Bronchial epithelial cell (primary cell): Measurements from ENCODE around the gene ZNF598. TPM values are rescaled to one million over a fixed set of nuclear protein-coding genes. Genes with fewer than 3 reads are reported as not detected.
"Not testable (repeated sequence)": the region's sequence is repeated elsewhere in the genome, so short reads cannot be mapped to it uniquely, and the experiment has no call there.

Experiments
- DNase-seq: peaks from one replicate; pipeline ENCODE4 v3.0.0-alpha.2; 2010; ENCODE audit warnings: low read depth
- FAIRE-seq: peaks from 2 replicates; lab custom pipeline; 2011; peaks lifted over from hg19 to GRCh38; lab: Jason Lieb, UNC
- H3K27me3 ChIP-seq: 2 replicates; pipeline ENCODE4 v1.5.1; 2011; ENCODE audit warnings: low read length; ENCODE audit not compliant: control insufficient read depth, insufficient read depth
- H3K36me3 ChIP-seq: 2 replicates; pipeline ENCODE4 v1.5.1; 2011; ENCODE audit warnings: low read length; ENCODE audit not compliant: control insufficient read depth, insufficient read depth
- H3K4me3 ChIP-seq: 2 replicates; pipeline ENCODE4 v1.5.1; 2011; ENCODE audit warnings: mild to moderate bottlenecking, low read depth, low read length, control low read depth
- total RNA-seq: library from RNA; depleted of rRNA; stranded (reverse); fragments of >200 nt; gene quantifications from 2 replicates; pipeline ENCODE4 v1.2.1, GENCODE V29; 2014
- TF ChIP-seq, protein P1 (sequence below): IDR thresholded peaks from 2 replicates; pipeline ENCODE4 v1.5.1; 2011; ENCODE audit warnings: mild to moderate bottlenecking, moderate library complexity, low read length, control low read depth, inconsistent platforms; ENCODE audit not compliant: insufficient read depth, severe bottlenecking

ZNF598 gene
- total RNA-seq, 1 donor from 2014 or later: 26.3 TPM

- H3K36me3 ChIP-seq: peaks cover 7% of the 10 kb centered on the region
- no peak overlapping the region for H3K4me3 ChIP-seq
- TF ChIP-seq, protein P1, sequence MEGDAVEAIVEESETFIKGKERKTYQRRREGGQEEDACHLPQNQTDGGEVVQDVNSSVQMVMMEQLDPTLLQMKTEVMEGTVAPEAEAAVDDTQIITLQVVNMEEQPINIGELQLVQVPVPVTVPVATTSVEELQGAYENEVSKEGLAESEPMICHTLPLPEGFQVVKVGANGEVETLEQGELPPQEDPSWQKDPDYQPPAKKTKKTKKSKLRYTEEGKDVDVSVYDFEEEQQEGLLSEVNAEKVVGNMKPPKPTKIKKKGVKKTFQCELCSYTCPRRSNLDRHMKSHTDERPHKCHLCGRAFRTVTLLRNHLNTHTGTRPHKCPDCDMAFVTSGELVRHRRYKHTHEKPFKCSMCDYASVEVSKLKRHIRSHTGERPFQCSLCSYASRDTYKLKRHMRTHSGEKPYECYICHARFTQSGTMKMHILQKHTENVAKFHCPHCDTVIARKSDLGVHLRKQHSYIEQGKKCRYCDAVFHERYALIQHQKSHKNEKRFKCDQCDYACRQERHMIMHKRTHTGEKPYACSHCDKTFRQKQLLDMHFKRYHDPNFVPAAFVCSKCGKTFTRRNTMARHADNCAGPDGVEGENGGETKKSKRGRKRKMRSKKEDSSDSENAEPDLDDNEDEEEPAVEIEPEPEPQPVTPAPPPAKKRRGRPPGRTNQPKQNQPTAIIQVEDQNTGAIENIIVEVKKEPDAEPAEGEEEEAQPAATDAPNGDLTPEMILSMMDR: no peak
- no peak for FAIRE-seq
- no peaks in the 10 kb centered on the region for H3K27me3 ChIP-seq
- DNase-seq: no peak
Observed at GRCh38 chr16:1968146-1968953, 41.3 kb downstream of the ZNF598 start.

- Histone ChIP-seq H3K4me3 (peak within 1 kb of the TSS; percentile 91), H3K36me3 (peaks cover 15% of the 10 kb centered on the region), H3K27me3 (no peaks in the 10 kb centered on the region)
- TF ChIP-seq, protein P1: no peak
- DNase-seq (no peak), FAIRE-seq (no peak)
Observed at GRCh38 chr16:1966460-1966859, 43.2 kb downstream of the ZNF598 start, which contains the start of gene RNF151. RNF151 (plus strand) TSS chr16:1966856; CDS start chr16:1966882, 26 bp downstream.

DNA sequence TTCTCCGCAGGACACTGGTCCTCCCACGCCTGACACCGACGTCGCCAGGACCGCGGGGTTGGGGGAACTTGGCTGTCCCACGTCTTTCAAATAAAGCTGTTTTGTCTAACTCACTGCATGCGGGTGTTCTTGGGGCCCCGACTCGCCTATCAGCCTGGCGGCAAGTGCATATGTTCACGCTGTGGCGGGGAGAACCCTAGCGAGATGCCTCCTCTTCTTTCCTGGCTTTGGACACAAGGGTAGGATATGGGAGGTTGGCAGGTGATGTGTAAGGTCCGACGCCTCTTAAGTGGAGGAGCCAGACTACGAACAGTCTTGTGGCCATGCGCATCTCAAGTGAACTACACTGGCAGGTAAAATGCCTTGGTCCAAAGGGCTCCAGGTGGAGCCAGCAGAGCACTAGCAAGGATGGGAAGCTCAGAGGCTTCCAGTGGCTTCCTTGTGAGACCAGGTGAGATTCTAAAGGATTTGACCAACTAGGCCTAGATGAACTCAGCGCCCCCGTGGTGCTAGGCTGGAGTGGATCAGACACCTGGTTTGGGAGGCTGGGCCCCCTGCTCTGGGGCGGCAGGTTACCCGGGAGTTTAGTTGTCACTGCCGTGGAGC lies 44.1 kb downstream of the ZNF598 start:
- FAIRE-seq (no peak), DNase-seq (no peak)
- TF ChIP-seq, protein P1: no peak
- H3K4me3 ChIP-seq: peak overlapping the region; percentile 91
- H3K36me3 ChIP-seq: peaks cover 15% of the 10 kb centered on the region
- no peaks in the 10 kb centered on the region for H3K27me3 ChIP-seq

GRCh38 chr16:1964506-1965395 lies 44.9 kb downstream of the ZNF598 start, which contains the start of gene RPS2:
RPS2 (minus strand) TSS chr16:1964826; CDS start chr16:1964625, 201 bp downstream.
- DNase-seq: peak; percentile 91
- peak within 1 kb of the TSS; percentile 91 for H3K4me3 ChIP-seq
- H3K27me3 ChIP-seq: no peaks in the 10 kb centered on the region
- FAIRE-seq: no peak
- H3K36me3 ChIP-seq: peaks cover 15% of the 10 kb centered on the region
- TF ChIP-seq, protein P1: no peak

GRCh38 chr16:1963806-1964505 lies 45.7 kb downstream of the ZNF598 start:
- H3K27me3 ChIP-seq: no peaks in the 10 kb centered on the region
- DNase-seq (no peak), FAIRE-seq (peak; percentile 60)
- peaks cover 15% of the 10 kb centered on the region for H3K36me3 ChIP-seq
- TF ChIP-seq, protein P1: peak; percentile 3
- peak overlapping the region; percentile 91 for H3K4me3 ChIP-seq

DNA sequence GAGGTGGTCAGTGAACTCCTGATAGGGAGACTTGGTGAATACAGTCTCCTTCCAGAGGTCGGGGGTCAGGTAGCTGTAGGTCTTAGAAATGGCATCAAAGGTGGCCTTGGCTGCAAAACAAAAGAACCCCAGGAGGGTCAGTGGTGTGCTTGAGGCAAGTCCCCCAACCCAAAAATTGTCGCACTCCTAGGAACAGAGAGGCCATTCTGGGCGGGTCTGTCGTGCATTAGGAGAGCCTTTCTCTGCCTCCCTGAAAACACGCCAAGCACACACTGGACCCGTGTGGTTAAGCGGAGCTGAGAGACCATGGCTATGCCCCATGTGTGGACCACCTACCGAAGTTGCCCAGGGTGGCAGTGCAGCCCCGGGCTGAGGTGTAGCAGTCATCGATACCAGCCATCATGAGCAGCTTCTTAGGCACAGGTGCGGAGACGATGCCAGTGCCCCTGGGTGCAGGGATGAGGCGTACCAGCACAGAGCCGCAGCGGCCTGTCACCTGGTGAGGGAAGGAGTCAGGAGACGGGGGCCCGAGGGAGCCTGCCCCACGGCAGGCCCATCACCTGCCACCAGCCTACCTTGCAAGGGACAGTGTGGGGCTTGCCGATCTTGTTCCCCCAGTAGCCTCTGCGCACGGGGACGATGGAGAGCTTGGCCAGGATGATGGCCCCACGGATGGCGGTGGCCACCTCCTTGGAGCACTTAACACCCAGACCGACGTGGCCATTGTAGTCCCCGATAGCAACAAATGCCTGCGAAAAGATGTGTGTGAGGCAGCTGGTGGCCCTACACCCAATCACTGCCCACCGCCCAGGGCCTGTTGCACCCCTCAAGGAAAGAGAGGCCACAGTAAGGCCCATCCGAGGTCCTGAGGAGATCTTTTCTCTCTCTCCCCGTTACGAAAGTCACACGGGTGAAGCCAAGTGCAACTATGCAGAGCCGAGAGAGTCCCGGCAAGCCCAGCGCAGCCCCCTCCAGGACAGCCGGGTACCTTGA lies 47.2 kb downstream of the ZNF598 start:
- not testable (repeated sequence) for H3K4me3 ChIP-seq, H3K27me3 ChIP-seq, FAIRE-seq, DNase-seq
- peaks cover 15% of the 10 kb centered on the region for H3K36me3 ChIP-seq
